ENCODE data around the gene CHMP4A. TPM values are rescaled to one million over a fixed set of nuclear protein-coding genes. Genes with fewer than 3 reads are reported as not detected.

The CHMP4A gene
- total and polyA plus RNA-seq, 3 donors from 2014 or later = 52.9 to 111 (median 56.3) TPM

- no peak for TF ChIP-seq POLR2A (IDR thresholded peaks at IDR 0.05)
- no peak for TF ChIP-seq CTCF (IDR thresholded peaks at IDR 0.05)
- intact Hi-C loops (cut with DNase I; ENCODE audit: low total_unique reads) = no loop called here
- no peak for DNase-seq
- Histone ChIP-seq H3K9me3 (no peaks in the 10 kb centered on the region), H3K27ac (no peak overlapping the region), H3K27me3 (no peaks in the 10 kb centered on the region), H3K36me3 (ENCODE audit: low read depth, missing control alignments) (no peaks in the 10 kb centered on the region), H3K4me3 (no peak overlapping the region), H3K4me1 (peaks cover 14% of the 10 kb centered on the region)
- 94 to 98% methylated on average over 5 of the region's 5 CpGs for WGBS, 2 donors
Observed at GRCh38 chr14:24165785-24166184, 47.5 kb downstream of the CHMP4A start.

GRCh38 chr14:24164518-24164991 is 48.7 kb downstream of the CHMP4A start:
- intact Hi-C loops (cut with DNase I; ENCODE audit: low total_unique reads) = no loop called here
- Histone ChIP-seq H3K27me3 (no peaks in the 10 kb centered on the region), H3K36me3 (ENCODE audit: low read depth, missing control alignments) (no peaks in the 10 kb centered on the region), H3K4me3 (no peak overlapping the region), H3K9me3 (no peaks in the 10 kb centered on the region), H3K4me1 (peaks cover 16% of the 10 kb centered on the region), H3K27ac (no peak overlapping the region)
- TF ChIP-seq CTCF (IDR thresholded peaks at IDR 0.05) = no peak
- no peak for TF ChIP-seq POLR2A (IDR thresholded peaks at IDR 0.05)
- WGBS, 2 donors = 93 to 96% methylated on average over 8 to 14 of the region's 14 CpGs
- no peak for DNase-seq

GRCh38 chr14:24162093-24162492 is 51.2 kb downstream of the CHMP4A start:
- H3K27me3 ChIP-seq = no peaks in the 10 kb centered on the region
- DNase-seq = no peak
- H3K4me3 ChIP-seq = peak overlapping the region; percentile 63 to 66
- no peaks in the 10 kb centered on the region for H3K36me3 ChIP-seq (ENCODE audit: low read depth, missing control alignments)
- intact Hi-C loops (cut with DNase I; ENCODE audit: low total_unique reads) = no loop called here
- H3K9me3 ChIP-seq = no peaks in the 10 kb centered on the region
- TF ChIP-seq POLR2A (IDR thresholded peaks at IDR 0.05) (no peak), CTCF (IDR thresholded peaks at IDR 0.05) (no peak)
- H3K4me1 ChIP-seq = peaks cover 16% of the 10 kb centered on the region
- 25 to 30% methylated on average over 8 of the region's 8 CpGs for WGBS, 2 donors
- H3K27ac ChIP-seq = peak overlapping the region; percentile 95 to 96

GRCh38 chr14:24160850-24161804 is 52.2 kb downstream of the CHMP4A start, which contains the start of gene IRF9:
Gene IRF9 (plus strand): TSS chr14:24161265. CDS start chr14:24162145, 880 bp downstream.
- Histone ChIP-seq H3K27ac (peak within 1 kb of the TSS; percentile 95 to 96), H3K9me3 (no peaks in the 10 kb centered on the region), H3K36me3 (ENCODE audit: low read depth, missing control alignments) (no peaks in the 10 kb centered on the region), H3K27me3 (no peaks in the 10 kb centered on the region), H3K4me3 (peak within 1 kb of the TSS; percentile 63 to 66), H3K4me1 (peaks cover 16% of the 10 kb centered on the region)
- DNase-seq = peak; percentile 98
- intact Hi-C loops (cut with DNase I; ENCODE audit: low total_unique reads) = no loop called here
- WGBS, 2 donors = 9 to 10% methylated on average over 11 to 12 of the region's 12 CpGs
- TF ChIP-seq CTCF (IDR thresholded peaks at IDR 0.05) (peak; percentile 94 to 99 (median 98)), POLR2A (IDR thresholded peaks at IDR 0.05) (peak; percentile 25)

Data from testis (tissue), 3 donors.